Activated CD8-positive, alpha-beta T cell treated with anti-CD3 and anti-CD28 coated beads for 36 hours (primary cell): ENCODE measurements around the gene ARMH4. TPM values are rescaled to one million over a fixed set of nuclear protein-coding genes. Genes with fewer than 3 reads are reported as not detected.

Experiments
- ATAC-seq: fragments of 200-7000 bp; cut with Tn5 transposase; one replicate; pipeline ENCODE4 v1.10.0; 2021; ENCODE audit warnings: mild to moderate bottlenecking, moderate library complexity
- CTCF ChIA-PET: fragments of 350-600 bp; sonication (Branson Sonifier 250); formaldehyde crosslinking; loops from one replicate; lab custom pipeline; 2021; ENCODE audit warnings: antibody characterized with exemption; lab: Charles Lee
- POLR2A ChIA-PET: fragments of 350-600 bp; sonication (Branson Sonifier 250); formaldehyde crosslinking; loops from one replicate; lab custom pipeline; 2021; ENCODE audit warnings: antibody characterized with exemption; lab: Charles Lee
- DNase-seq: peaks from one replicate; pipeline ENCODE4 v3.0.0-alpha.2; 2020
- H3K27ac Mint-ChIP-seq: one replicate; pipeline ENCODE4 v1.8.0; 2021; ENCODE audit warnings: mild to moderate bottlenecking, mixed read lengths
- H3K27me3 Mint-ChIP-seq: one replicate; pipeline ENCODE4 v1.8.0; 2021; ENCODE audit warnings: mixed read lengths
- H3K36me3 Mint-ChIP-seq: one replicate; pipeline ENCODE4 v1.8.0; 2021; ENCODE audit warnings: low read depth, mixed read lengths
- H3K4me1 Mint-ChIP-seq: one replicate; pipeline ENCODE4 v1.8.0; 2021; ENCODE audit warnings: low read depth, mixed read lengths
- H3K4me3 Mint-ChIP-seq: one replicate; pipeline ENCODE4 v1.8.0; 2021; ENCODE audit warnings: mild to moderate bottlenecking, moderate library complexity, mixed read lengths
- H3K9me3 Mint-ChIP-seq: one replicate; pipeline ENCODE4 v1.8.0; 2021; ENCODE audit warnings: mixed read lengths
- CTCF ChIP-seq: fragments of 200-600 bp; IDR thresholded peaks from one replicate; pipeline ENCODE4 v1.8.0; 2022; ENCODE audit warnings: antibody characterized with exemption, mild to moderate bottlenecking
- intact Hi-C: fragments of 100-400 bp; cut with micrococcal nuclease; formaldehyde crosslinking; loops from one replicate; pipeline ENCODE4 v1.10.0; 2022
- total RNA-seq, 2 experiments: library from RNA; stranded (reverse); gene quantifications; one replicate each; pipeline ENCODE4 v1.2.3, GENCODE V29; 2021

The ARMH4 gene
- total RNA-seq, 2 experiments from 2014 or later: not detected

DNA sequence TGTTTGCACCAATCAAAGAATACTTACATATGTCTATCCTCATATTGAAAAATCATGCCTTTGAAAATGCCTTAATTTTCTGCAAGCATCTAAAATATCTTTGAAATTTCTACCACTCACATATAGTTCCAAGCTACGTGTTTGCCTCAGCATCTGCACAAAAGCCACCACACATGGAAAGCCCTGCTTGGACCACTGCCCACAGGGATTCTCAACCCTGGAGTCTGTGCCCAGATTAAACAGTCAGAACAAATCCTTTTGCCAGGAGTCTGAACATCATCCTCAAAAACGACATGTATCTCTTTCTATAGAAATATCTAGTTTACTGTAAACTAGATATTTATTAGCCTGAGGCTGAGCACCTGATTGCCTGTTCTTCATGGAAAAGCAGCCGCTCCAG, 32.6 kb downstream of the ARMH4 start:
- H3K9me3 Mint-ChIP-seq: no peaks in the 10 kb centered on the region
- CTCF ChIA-PET: no interaction called here
- no peaks in the 10 kb centered on the region for H3K36me3 Mint-ChIP-seq
- no peak for TF ChIP-seq CTCF
- H3K4me3 Mint-ChIP-seq: no peak overlapping the region
- no peak overlapping the region for H3K27ac Mint-ChIP-seq
- H3K27me3 Mint-ChIP-seq: peaks cover 3% of the 10 kb centered on the region
- DNase-seq: no peak
- POLR2A ChIA-PET: no interaction called here
- ATAC-seq: no peak
- intact Hi-C loops: no loop called here
- no peaks in the 10 kb centered on the region for H3K4me1 Mint-ChIP-seq

GRCh38 chr14:58118097-58118815, 33.8 kb downstream of the ARMH4 start:
- Mint-ChIP-seq H3K27me3 (peaks cover 6% of the 10 kb centered on the region), H3K4me1 (no peaks in the 10 kb centered on the region), H3K36me3 (no peaks in the 10 kb centered on the region), H3K27ac (no peak overlapping the region), H3K9me3 (no peaks in the 10 kb centered on the region), H3K4me3 (no peak overlapping the region)
- TF ChIP-seq CTCF: no peak
- ChIA-PET POLR2A (no interaction called here), CTCF (interaction anchor here (1.2 kb wide), 1 partner anchor 9 kb away, joined by 4 read pairs; no protein-coding TSS in a partner anchor)
- no peak for ATAC-seq
- no peak for DNase-seq
- intact Hi-C loops: no loop called here

GRCh38 chr14:58109744-58110143, 42.3 kb downstream of the ARMH4 start:
- Mint-ChIP-seq H3K4me1 (no peaks in the 10 kb centered on the region), H3K27ac (no peak overlapping the region), H3K4me3 (no peak overlapping the region), H3K36me3 (no peaks in the 10 kb centered on the region), H3K27me3 (peaks cover 15% of the 10 kb centered on the region), H3K9me3 (no peaks in the 10 kb centered on the region)
- intact Hi-C loops: loop anchor here (5.0 kb wide), 2 partner anchors 58 to 288 kb away; partner anchors contain the start of gene TOMM20L
- ChIA-PET CTCF (interaction anchor here (0.8 to 4.9 kb wide), 6 partner anchors 8 to 286 kb away, joined by 3 to 51 read pairs (median 4); partner anchors contain the start of gene TOMM20L), POLR2A (no interaction called here)
- no peak for TF ChIP-seq CTCF
- DNase-seq: no peak
- ATAC-seq: no peak

- H3K4me3 Mint-ChIP-seq: no peak overlapping the region
- no peak for ATAC-seq
- TF ChIP-seq CTCF: no peak
- peaks cover 15% of the 10 kb centered on the region for H3K27me3 Mint-ChIP-seq
- H3K4me1 Mint-ChIP-seq: no peaks in the 10 kb centered on the region
- intact Hi-C loops: loop anchor here (5.0 kb wide), 2 partner anchors 59 to 289 kb away; partner anchors contain the start of gene TOMM20L
- POLR2A ChIA-PET: no interaction called here
- H3K9me3 Mint-ChIP-seq: no peaks in the 10 kb centered on the region
- no peak for DNase-seq
- no peaks in the 10 kb centered on the region for H3K36me3 Mint-ChIP-seq
- H3K27ac Mint-ChIP-seq: no peak overlapping the region
- CTCF ChIA-PET: interaction anchor here (0.6 to 4.9 kb wide), 9 partner anchors 9 to 287 kb away, joined by 3 to 51 read pairs (median 4); partner anchors contain the start of gene TOMM20L
Measured at GRCh38 chr14:58108717-58109116, 43.3 kb downstream of the ARMH4 start.

DNA sequence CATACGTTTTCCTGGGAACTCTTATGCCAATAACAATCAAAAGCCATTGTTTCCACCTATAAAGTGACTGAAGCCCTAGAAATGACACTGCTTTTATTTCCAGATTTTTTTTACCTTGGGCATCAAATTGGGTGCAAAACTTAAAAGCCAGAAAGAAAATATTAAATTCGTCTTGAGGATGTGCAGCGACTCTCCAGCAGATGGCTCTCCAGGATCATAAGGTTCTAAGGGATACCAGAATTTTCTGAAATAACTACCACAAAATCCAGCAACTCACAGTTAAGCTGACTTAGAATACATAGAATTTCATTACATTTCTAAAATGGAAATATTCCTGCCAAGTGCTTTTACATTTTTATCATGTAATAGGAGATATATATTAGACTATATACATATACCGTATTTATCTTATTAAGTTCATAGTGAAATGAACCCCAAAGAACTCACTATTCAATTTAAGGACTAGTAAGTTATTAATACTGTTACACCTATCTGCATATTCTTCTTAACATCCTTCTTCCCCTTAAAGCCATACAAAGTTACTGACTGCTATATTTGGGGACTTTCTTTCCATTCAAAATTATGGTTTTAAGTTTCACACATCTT, 44.0 kb downstream of the ARMH4 start:
- Mint-ChIP-seq H3K27me3 (peaks cover 15% of the 10 kb centered on the region), H3K9me3 (no peaks in the 10 kb centered on the region), H3K27ac (no peak overlapping the region), H3K36me3 (no peaks in the 10 kb centered on the region), H3K4me1 (no peaks in the 10 kb centered on the region), H3K4me3 (no peak overlapping the region)
- ChIA-PET POLR2A (no interaction called here), CTCF (interaction anchor here (0.6 to 4.9 kb wide), 8 partner anchors 13 to 244 kb away, joined by 3 to 51 read pairs (median 4); no protein-coding TSS in a partner anchor)
- ATAC-seq (peak; percentile 49), DNase-seq (peak; percentile 60)
- TF ChIP-seq CTCF: peak; percentile 84
- intact Hi-C loops: loop anchor here (5.0 kb wide), 2 partner anchors 59 to 289 kb away; partner anchors contain the start of gene TOMM20L
